Activated CD4-positive, alpha-beta memory T cell treated with anti-CD3 and anti-CD28 coated beads for 36 hours (primary cell): ENCODE measurements around the gene EXOSC10. TPM values are rescaled to one million over a fixed set of nuclear protein-coding genes. Genes with fewer than 3 reads are reported as not detected.
"Not testable (repeated sequence)": the region's sequence is repeated elsewhere in the genome, so short reads cannot be mapped to it uniquely, and the experiment has no call there.

ENCODE experiments used
- CTCF ChIA-PET: fragments of 350-600 bp; sonication (Branson Sonifier 250); formaldehyde crosslinking; loops from one replicate; lab custom pipeline; 2021; ENCODE audit warnings: antibody characterized with exemption, inconsistent platforms; lab: Charles Lee
- POLR2A ChIA-PET: fragments of 350-600 bp; sonication (Branson Sonifier 250); formaldehyde crosslinking; loops from one replicate; lab custom pipeline; 2021; ENCODE audit warnings: antibody characterized with exemption; lab: Charles Lee
- DNase-seq: peaks from one replicate; pipeline ENCODE4 v3.0.0-alpha.2; 2020
- H3K27ac Mint-ChIP-seq: one replicate; pipeline ENCODE4 v1.8.0; 2021; ENCODE audit warnings: mixed read lengths
- H3K27me3 Mint-ChIP-seq: one replicate; pipeline ENCODE4 v1.8.0; 2021; ENCODE audit warnings: mixed read lengths
- H3K36me3 Mint-ChIP-seq: one replicate; pipeline ENCODE4 v1.8.0; 2021; ENCODE audit warnings: mixed read lengths
- H3K4me1 Mint-ChIP-seq: one replicate; pipeline ENCODE4 v1.8.0; 2021; ENCODE audit warnings: low read depth, mixed read lengths
- H3K4me3 Mint-ChIP-seq: one replicate; pipeline ENCODE4 v1.8.0; 2021; ENCODE audit warnings: mild to moderate bottlenecking, mixed read lengths
- H3K9me3 Mint-ChIP-seq: one replicate; pipeline ENCODE4 v1.8.0; 2021; ENCODE audit warnings: mixed read lengths
- intact Hi-C: fragments of 100-400 bp; cut with micrococcal nuclease; formaldehyde crosslinking; loops from one replicate; pipeline ENCODE4 v1.15.1; 2023
- total RNA-seq, 2 experiments: library from RNA; stranded (reverse); gene quantifications; one replicate each; pipeline ENCODE4 v1.2.3, GENCODE V29; 2021

EXOSC10 gene
- total RNA-seq, 2 experiments from 2014 or later = 62.1 to 70.0 TPM

DNA sequence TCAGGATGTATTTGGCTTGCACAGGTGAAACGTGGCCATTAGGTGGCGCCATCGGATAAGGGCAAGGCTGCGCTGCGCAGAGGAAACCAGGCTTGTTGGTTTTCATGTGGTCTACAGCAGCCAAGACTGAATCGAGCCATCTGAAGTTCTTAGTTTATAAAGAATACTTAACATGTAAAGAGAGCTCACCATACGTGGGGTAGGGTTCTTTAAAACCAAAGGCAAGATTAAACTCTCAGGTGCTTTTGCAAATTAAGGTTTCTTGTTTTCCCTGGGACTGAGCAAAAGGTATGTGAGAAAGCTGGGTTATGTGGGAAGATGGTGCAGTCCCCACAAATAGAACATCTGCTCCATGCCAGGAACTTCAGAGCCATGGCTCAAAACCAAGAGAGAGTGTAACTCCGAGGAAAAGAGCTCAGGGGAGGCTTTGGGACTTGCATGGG, 61.9 kb downstream of the EXOSC10 start:
- peak; percentile 92 for DNase-seq
- intact Hi-C loops = loop anchor here (1.0 to 5.0 kb wide), 4 partner anchors 23 to 605 kb away; partner anchors contain the start of genes EXOSC10 and SRM
- H3K9me3 Mint-ChIP-seq = no peaks in the 10 kb centered on the region
- no peak overlapping the region for H3K4me3 Mint-ChIP-seq
- CTCF ChIA-PET = interaction anchor here (0.6 to 4.7 kb wide), 84 partner anchors 8 to 712 kb away, joined by 3 to 85 read pairs (median 5); partner anchors contain the start of genes EXOSC10, FBXO44, FBXO6 and MTOR
- POLR2A ChIA-PET = interaction anchor here (0.8 to 1.6 kb wide), 6 partner anchors 9 to 224 kb away, joined by 3 to 8 read pairs (median 4); partner anchors contain the start of genes MTOR and SRM
- H3K36me3 Mint-ChIP-seq = no peaks in the 10 kb centered on the region
- peaks cover 4% of the 10 kb centered on the region for H3K4me1 Mint-ChIP-seq
- H3K27me3 Mint-ChIP-seq = no peaks in the 10 kb centered on the region
- no peak overlapping the region for H3K27ac Mint-ChIP-seq

DNA sequence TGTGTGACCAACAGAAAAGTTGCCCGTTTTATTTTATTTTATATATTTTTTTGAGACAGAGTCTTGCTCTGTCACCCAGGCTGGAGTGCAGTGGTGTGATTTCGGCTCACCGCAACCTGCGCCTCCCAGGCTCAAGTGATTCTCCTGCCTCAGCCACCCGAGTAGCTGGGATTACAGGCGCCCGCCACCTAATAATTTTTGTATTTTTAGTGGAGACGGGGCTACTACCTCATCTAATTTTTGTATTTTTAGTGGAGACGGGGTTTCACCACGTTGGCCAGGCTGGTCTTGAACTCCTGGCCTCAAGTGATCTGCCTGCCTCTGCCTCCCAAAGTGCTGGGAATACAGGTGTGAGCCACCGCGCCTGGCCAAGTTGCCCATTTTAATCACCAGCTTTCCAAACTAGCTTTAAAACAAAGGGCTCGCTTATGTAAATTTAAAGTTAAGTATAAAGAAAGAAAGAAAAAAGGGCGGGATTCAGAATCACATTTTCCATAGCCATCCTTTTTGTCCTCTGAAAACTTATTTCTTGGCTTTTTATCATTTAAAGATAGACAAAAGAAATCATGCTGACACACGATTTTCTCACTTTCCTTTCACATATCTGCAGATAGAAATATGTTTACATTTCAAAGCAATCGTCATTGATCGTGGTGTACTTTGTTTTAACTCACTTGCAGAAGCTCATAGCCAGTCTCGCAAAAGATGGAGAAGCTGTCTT, 62.5 kb downstream of the EXOSC10 start:
- POLR2A ChIA-PET = interaction anchor here (0.8 to 1.6 kb wide), 5 partner anchors 9 to 225 kb away, joined by 3 to 8 read pairs (median 5); partner anchors contain the start of genes MTOR and SRM
- H3K36me3 Mint-ChIP-seq, H3K4me3 Mint-ChIP-seq, H3K9me3 Mint-ChIP-seq, H3K27me3 Mint-ChIP-seq, H3K4me1 Mint-ChIP-seq, H3K27ac Mint-ChIP-seq, DNase-seq: not testable (repeated sequence)
- CTCF ChIA-PET = interaction anchor here (0.6 to 4.7 kb wide), 77 partner anchors 9 to 713 kb away, joined by 3 to 85 read pairs (median 5); partner anchors contain the start of genes EXOSC10, FBXO44, FBXO6 and MTOR
- intact Hi-C loops = loop anchor here (1.0 to 5.0 kb wide), 4 partner anchors 24 to 605 kb away; partner anchors contain the start of genes EXOSC10 and SRM

DNA sequence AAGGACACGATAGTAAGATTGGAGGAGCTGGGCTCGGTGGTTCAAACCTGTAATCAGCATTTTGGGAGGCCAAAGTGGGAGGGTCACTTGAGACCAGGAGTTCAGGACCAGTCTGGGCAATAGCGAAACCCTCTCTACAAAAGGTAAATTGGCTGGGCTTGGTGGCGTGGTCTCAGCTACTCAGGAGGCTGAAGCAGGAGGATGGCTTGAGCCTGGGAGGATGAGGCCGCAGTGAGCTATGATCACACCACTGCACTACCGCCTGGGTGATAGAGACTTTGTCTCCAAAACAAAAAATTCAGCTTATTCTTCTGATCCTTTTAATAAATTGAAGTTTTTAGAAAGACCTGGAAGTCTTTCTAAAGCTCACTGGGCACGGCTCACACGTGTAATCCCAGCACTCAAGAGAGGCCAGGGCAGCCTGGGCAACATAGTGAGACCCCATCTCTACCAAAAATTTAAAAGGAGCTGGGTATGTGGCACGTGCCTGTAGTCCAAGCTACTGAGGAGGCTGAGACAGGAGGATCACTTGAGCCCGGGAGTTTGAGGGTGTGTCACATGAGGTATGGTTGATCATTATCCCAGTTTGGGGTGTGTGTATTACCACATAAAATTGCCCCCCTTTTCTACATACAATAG, 67.9 kb downstream of the EXOSC10 start:
- no peak for DNase-seq
- intact Hi-C loops = no loop called here
- Mint-ChIP-seq H3K27ac (no peak overlapping the region), H3K4me1 (no peaks in the 10 kb centered on the region), H3K9me3 (no peaks in the 10 kb centered on the region), H3K27me3 (no peaks in the 10 kb centered on the region), H3K36me3 (no peaks in the 10 kb centered on the region), H3K4me3 (no peak overlapping the region)
- POLR2A ChIA-PET = interaction anchor here (1.0 kb wide), 1 partner anchor 19 kb away, joined by 3 read pairs; the partner anchor contains the start of gene TARDBP
- CTCF ChIA-PET = no interaction called here

DNA sequence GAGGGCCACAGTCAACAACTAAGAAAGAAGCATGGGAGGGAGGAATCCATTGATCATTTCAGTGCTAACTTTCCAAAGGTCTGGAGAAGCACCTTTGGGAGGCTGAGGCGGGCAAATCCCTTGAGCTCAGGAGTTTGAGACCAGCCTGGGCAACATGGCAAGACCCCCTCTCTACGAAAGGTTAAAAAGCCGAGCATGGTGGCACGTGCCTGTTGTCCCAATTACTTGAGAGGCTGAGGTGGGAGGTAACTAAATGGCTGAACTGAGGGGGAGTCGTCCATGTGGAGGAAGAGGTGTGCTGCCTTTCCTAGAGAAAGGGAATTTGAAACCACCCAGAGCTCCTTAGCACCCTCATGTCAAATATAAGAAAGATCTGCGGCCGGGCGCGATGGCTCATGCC, 68.8 kb downstream of the EXOSC10 start:
- no peaks in the 10 kb centered on the region for H3K27me3 Mint-ChIP-seq
- intact Hi-C loops = no loop called here
- H3K4me1 Mint-ChIP-seq = no peaks in the 10 kb centered on the region
- no peaks in the 10 kb centered on the region for H3K9me3 Mint-ChIP-seq
- no peak overlapping the region for H3K27ac Mint-ChIP-seq
- H3K36me3 Mint-ChIP-seq = no peaks in the 10 kb centered on the region
- no peak for DNase-seq
- ChIA-PET POLR2A (no interaction called here), CTCF (no interaction called here)
- no peak overlapping the region for H3K4me3 Mint-ChIP-seq

DNA sequence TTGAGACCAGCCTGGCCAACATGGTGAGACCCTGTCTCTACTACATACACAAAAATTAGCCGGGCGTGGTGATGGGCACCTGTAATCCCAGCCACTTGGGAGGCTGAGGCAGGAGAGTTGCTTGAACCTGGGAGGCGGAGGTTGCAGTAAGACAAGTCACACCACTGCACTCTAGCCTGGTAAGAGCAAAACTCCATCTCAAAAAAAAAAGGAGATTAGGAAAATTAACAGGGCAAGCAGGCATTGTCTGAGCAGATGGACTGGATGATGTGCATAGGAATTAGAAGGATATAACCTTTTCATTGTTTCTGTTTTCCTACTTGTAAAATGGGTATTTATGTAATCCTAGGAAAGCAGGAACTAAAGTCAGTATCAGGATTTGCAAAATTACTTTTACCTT, 71.7 kb downstream of the EXOSC10 start:
- intact Hi-C loops = no loop called here
- Mint-ChIP-seq H3K4me3 (no peak overlapping the region), H3K27ac (no peak overlapping the region), H3K4me1 (peaks cover 13% of the 10 kb centered on the region), H3K27me3 (no peaks in the 10 kb centered on the region), H3K9me3 (no peaks in the 10 kb centered on the region), H3K36me3 (peaks cover 17% of the 10 kb centered on the region)
- ChIA-PET CTCF (interaction anchor here (0.7 kb wide), 1 partner anchor 9 kb away, joined by 4 read pairs; no protein-coding TSS in a partner anchor), POLR2A (interaction anchor here (1.5 kb wide), 1 partner anchor 10 kb away, joined by 4 read pairs; no protein-coding TSS in a partner anchor)
- no peak for DNase-seq

DNA sequence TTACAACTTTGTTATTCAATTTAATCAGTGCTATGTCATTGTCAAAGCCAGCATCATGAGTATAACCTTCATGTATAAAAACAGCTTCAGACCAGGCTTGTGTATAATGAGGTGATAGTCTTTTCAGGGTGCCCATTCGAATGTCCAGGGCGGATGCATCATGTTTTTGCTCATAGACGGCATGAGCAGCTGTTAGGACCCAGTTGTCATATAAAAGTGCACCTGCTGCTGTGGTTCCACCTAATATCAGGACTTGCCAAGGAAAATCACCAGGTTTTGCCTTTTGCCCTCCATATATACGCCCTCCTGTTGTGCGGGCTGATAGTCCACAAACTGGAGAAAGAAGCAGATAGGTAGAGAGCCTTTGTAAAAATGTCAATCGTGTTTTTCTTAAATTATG, 72.4 kb downstream of the EXOSC10 start:
- Mint-ChIP-seq H3K36me3 (peaks cover 23% of the 10 kb centered on the region), H3K27me3 (no peaks in the 10 kb centered on the region), H3K4me3 (no peak overlapping the region), H3K27ac (no peak overlapping the region), H3K4me1 (peaks cover 13% of the 10 kb centered on the region), H3K9me3 (no peaks in the 10 kb centered on the region)
- intact Hi-C loops = no loop called here
- no peak for DNase-seq
- CTCF ChIA-PET = interaction anchor here (0.7 kb wide), 1 partner anchor 10 kb away, joined by 4 read pairs; no protein-coding TSS in a partner anchor
- POLR2A ChIA-PET = no interaction called here

DNA sequence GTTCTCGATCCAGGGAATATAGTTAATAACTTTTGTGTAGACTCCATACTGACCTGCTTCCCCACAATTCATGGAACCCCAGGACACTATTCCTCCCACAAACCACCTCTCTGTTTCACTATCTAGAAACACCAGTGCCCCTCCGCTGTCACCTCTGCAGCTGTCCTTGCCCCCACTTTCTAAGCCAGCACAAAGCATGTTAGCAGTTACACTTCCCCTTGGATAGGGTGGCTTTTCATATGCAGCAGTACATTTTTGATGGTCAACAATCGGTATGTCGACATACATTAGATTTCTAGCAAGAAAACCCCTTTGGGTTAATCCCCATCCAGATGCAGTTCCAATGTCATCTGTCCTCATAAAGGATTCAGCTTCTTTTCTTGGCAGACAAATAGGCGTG, 72.8 kb downstream of the EXOSC10 start:
- ChIA-PET CTCF (no interaction called here), POLR2A (no interaction called here)
- H3K27ac Mint-ChIP-seq = no peak overlapping the region
- H3K9me3 Mint-ChIP-seq = no peaks in the 10 kb centered on the region
- intact Hi-C loops = no loop called here
- no peaks in the 10 kb centered on the region for H3K27me3 Mint-ChIP-seq
- peaks cover 15% of the 10 kb centered on the region for H3K4me1 Mint-ChIP-seq
- no peak for DNase-seq
- H3K4me3 Mint-ChIP-seq = no peak overlapping the region
- peaks cover 27% of the 10 kb centered on the region for H3K36me3 Mint-ChIP-seq

DNA sequence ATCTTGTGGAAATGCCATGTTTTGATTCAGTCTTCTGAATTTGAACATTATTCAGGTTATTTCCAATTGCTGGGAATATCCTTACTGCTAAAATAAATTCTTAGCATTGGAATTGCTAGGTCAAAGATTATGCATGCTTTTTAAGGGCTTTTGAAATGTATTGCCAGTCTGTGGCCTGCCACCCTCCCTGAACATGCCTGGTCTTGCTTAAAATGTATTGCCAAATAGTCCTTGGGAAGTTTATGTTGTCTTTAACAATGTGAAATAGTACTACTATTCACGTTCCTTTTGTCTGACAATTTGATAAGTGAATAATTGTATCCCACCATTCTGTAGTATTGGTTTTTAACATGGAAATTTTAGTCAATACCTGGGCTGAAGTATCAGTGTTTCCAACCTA, 73.6 kb downstream of the EXOSC10 start:
- Mint-ChIP-seq H3K4me1 (peaks cover 16% of the 10 kb centered on the region), H3K27me3 (no peaks in the 10 kb centered on the region), H3K36me3 (peaks cover 35% of the 10 kb centered on the region), H3K27ac (peak overlapping the region; percentile 38), H3K4me3 (no peak overlapping the region), H3K9me3 (no peaks in the 10 kb centered on the region)
- DNase-seq = no peak
- ChIA-PET CTCF (interaction anchor here (2.1 kb wide), 1 partner anchor 11 kb away, joined by 10 read pairs; no protein-coding TSS in a partner anchor), POLR2A (no interaction called here)
- intact Hi-C loops = no loop called here

DNA sequence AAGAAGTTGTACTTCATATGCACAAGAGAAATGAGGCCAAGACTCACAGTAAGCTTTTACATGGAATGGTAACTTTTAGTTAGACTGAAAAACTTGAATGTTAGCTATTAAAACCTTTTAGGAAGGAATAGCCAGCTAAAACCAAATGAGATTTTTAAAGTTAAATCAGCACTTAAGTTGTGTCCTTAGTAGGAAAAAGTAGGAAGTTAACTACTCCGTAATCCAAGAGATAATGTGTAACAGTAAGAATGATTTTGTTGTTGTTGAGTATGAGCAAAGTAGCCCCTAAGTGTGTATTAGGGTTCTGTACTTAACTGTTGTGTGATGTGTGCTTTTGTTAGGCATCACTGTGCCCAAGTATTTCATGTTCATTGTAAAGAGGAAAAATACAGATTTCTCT, 74.1 kb downstream of the EXOSC10 start:
- intact Hi-C loops = no loop called here
- Mint-ChIP-seq H3K4me3 (no peak overlapping the region), H3K4me1 (peaks cover 16% of the 10 kb centered on the region), H3K9me3 (no peaks in the 10 kb centered on the region), H3K27me3 (no peaks in the 10 kb centered on the region), H3K27ac (peak overlapping the region; percentile 38), H3K36me3 (peaks cover 36% of the 10 kb centered on the region)
- ChIA-PET POLR2A (no interaction called here), CTCF (interaction anchor here (1.2 to 2.1 kb wide), 2 partner anchors 12 to 620 kb away, joined by 4 to 10 read pairs; no protein-coding TSS in a partner anchor)
- no peak for DNase-seq

DNA sequence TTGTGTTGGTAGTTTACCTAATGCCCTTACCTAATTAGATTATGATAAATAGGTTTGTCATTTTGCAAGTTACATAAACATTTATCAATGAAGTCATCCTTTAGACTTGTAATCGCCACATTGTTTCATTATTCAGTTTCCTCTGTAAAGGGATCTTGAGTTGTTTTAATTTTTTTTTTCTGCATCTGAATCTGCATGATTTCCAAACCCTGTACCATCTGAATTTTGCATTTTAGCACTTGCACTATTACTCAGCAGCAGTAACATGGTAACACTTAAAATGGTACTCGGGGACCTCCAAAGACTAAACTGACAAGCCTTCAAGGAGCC, 74.8 kb downstream of the EXOSC10 start:
- Mint-ChIP-seq H3K4me1 (peaks cover 16% of the 10 kb centered on the region), H3K27ac (peak overlapping the region; percentile 67), H3K36me3 (peaks cover 40% of the 10 kb centered on the region), H3K27me3 (no peaks in the 10 kb centered on the region), H3K9me3 (no peaks in the 10 kb centered on the region), H3K4me3 (no peak overlapping the region)
- POLR2A ChIA-PET = no interaction called here
- CTCF ChIA-PET = interaction anchor here (1.2 to 2.1 kb wide), 2 partner anchors 13 to 621 kb away, joined by 4 to 10 read pairs; no protein-coding TSS in a partner anchor
- no peak for DNase-seq
- intact Hi-C loops = no loop called here

DNA sequence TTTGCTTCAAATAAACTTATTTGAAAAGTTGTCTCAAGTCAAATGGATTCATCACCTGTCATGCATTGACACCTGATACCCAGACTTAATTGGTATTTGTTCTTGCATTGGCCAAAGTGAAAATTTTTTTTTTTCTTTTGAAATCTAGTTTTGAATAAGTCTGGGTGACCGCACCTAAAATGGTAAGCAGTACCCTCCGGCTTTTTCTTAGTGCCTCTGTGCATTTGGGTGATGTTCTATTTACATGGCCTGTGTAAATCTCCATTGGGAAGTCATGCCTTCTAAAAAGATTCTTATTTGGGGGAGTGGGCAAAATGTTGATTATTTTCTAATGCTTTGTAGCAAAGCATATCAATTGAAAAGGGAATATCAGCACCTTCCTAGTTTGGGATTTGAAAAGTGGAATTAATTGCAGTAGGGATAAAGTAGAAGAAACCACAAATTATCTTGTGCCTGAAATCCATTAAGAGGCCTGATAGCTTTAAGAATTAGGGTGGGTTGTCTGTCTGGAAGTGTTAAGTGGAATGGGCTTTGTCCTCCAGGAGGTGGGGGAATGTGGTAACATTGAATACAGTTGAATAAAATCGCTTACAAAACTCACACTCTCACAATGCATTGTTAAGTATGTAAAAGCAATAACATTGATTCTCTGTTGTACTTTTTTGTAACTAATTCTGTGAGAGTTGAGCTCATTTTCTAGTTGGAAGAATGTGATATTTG, 75.4 kb downstream of the EXOSC10 start:
- Mint-ChIP-seq H3K36me3 (peaks cover 43% of the 10 kb centered on the region), H3K27ac (peak overlapping the region; percentile 67), H3K4me3 (no peak overlapping the region), H3K27me3 (no peaks in the 10 kb centered on the region), H3K4me1 (peaks cover 16% of the 10 kb centered on the region), H3K9me3 (no peaks in the 10 kb centered on the region)
- DNase-seq = no peak
- CTCF ChIA-PET = interaction anchor here (0.6 to 2.1 kb wide), 3 partner anchors 13 to 621 kb away, joined by 3 to 10 read pairs (median 4); no protein-coding TSS in a partner anchor
- POLR2A ChIA-PET = no interaction called here
- intact Hi-C loops = no loop called here
